DND-41 (cell line): Measurements from ENCODE around the gene PAK5.

ENCODE experiments used
- EZH2 ChIP-seq: IDR thresholded peaks from 3 replicates; pipeline ENCODE4 v1.6.1; 2012; ENCODE audit warnings: borderline replicate concordance, low read depth, mild to moderate bottlenecking, moderate library complexity, low read length, inconsistent platforms; ENCODE audit not compliant: severe bottlenecking
- TF ChIP-seq, protein P1 (sequence below): IDR thresholded peaks from 2 replicates; pipeline ENCODE4 v1.5.1; 2012; ENCODE audit warnings: borderline replicate concordance, low read length, moderate library complexity, mild to moderate bottlenecking; ENCODE audit not compliant: poor library complexity, severe bottlenecking; ENCODE audit errors: extremely low read depth

DNA sequence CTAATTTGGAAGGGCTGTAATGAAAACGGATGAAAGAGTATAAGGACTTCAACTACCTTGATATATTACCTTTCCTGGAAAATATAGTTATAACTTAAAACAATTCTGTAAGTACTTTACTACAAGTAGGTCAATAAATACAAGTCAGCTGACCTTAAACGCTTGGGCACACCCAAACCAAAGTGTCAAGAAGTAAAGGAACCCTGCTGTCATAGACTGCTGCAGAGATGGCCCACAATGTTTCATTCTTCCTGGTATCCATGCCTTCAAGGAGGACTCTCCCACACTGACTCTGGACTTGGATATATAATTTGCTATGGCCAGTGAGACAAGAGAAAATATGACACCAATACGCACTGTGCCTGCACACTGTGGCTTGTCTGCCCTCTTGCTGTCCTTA is 192.5 kb downstream of the PAK5 start:
- TF ChIP-seq, protein P1, sequence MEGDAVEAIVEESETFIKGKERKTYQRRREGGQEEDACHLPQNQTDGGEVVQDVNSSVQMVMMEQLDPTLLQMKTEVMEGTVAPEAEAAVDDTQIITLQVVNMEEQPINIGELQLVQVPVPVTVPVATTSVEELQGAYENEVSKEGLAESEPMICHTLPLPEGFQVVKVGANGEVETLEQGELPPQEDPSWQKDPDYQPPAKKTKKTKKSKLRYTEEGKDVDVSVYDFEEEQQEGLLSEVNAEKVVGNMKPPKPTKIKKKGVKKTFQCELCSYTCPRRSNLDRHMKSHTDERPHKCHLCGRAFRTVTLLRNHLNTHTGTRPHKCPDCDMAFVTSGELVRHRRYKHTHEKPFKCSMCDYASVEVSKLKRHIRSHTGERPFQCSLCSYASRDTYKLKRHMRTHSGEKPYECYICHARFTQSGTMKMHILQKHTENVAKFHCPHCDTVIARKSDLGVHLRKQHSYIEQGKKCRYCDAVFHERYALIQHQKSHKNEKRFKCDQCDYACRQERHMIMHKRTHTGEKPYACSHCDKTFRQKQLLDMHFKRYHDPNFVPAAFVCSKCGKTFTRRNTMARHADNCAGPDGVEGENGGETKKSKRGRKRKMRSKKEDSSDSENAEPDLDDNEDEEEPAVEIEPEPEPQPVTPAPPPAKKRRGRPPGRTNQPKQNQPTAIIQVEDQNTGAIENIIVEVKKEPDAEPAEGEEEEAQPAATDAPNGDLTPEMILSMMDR, result no peak
- TF ChIP-seq EZH2, result no peak
